GM19455 (cell line): ENCODE results near the gene BRAP.
"Not testable (repeated sequence)": the region's sequence is repeated elsewhere in the genome, so short reads cannot be mapped to it uniquely, and the experiment has no call there.

ENCODE experiments used
- ATAC-seq: cut with Tn5 transposase; IDR thresholded peaks from one replicate; pipeline ENCODE4 v1.9.1; 2021; ENCODE audit not compliant: unreplicated experiment

Gene BRAP

GRCh38 chr12:111677186-111677585 is 8.6 kb downstream of the BRAP start:
- no peak for ATAC-seq

- ATAC-seq = no peak
Observed at GRCh38 chr12:111673503-111673902, 12.3 kb downstream of the BRAP start.

- no peak for ATAC-seq
Observed at GRCh38 chr12:111672822-111673381, 12.9 kb downstream of the BRAP start.

GRCh38 chr12:111664961-111665865 is 20.5 kb downstream of the BRAP start:
- no peak for ATAC-seq

GRCh38 chr12:111664499-111664898 is 21.3 kb downstream of the BRAP start:
- ATAC-seq = no peak

- no peak for ATAC-seq
Observed at GRCh38 chr12:111656016-111656415, 29.7 kb downstream of the BRAP start.

- no peak for ATAC-seq
Observed at GRCh38 chr12:111655356-111655755, 30.4 kb downstream of the BRAP start.

GRCh38 chr12:111653596-111653995 is 32.2 kb downstream of the BRAP start:
- no peak for ATAC-seq

- ATAC-seq = not testable (repeated sequence)
Observed at GRCh38 chr12:111652530-111652929, 33.2 kb downstream of the BRAP start.

GRCh38 chr12:111650912-111651311 is 34.8 kb downstream of the BRAP start:
- ATAC-seq = no peak

GRCh38 chr12:111645433-111645832 is 40.3 kb downstream of the BRAP start:
- no peak for ATAC-seq

GRCh38 chr12:111643427-111643826 is 42.3 kb downstream of the BRAP start:
- no peak for ATAC-seq

- no peak for ATAC-seq
Observed at GRCh38 chr12:111642681-111643426, 42.9 kb downstream of the BRAP start.

- ATAC-seq = no peak
Observed at GRCh38 chr12:111640506-111640905, 45.2 kb downstream of the BRAP start.

- ATAC-seq = no peak
Observed at GRCh38 chr12:111638556-111638955, 47.2 kb downstream of the BRAP start.

GRCh38 chr12:111636209-111636945 is 49.4 kb downstream of the BRAP start:
- no peak for ATAC-seq

- ATAC-seq = no peak
Observed at GRCh38 chr12:111635524-111635923, 50.2 kb downstream of the BRAP start.

- no peak for ATAC-seq
Observed at GRCh38 chr12:111628505-111629260, 57.1 kb downstream of the BRAP start.

GRCh38 chr12:111626230-111626629 is 59.5 kb downstream of the BRAP start:
- ATAC-seq = no peak

GRCh38 chr12:111624540-111624939 is 61.2 kb downstream of the BRAP start:
- ATAC-seq = no peak
